GM18858 (cell line): Measurements from ENCODE around the gene GNG8.
A peak's percentile ranks its signal among the peaks of the same experiment; 100 is the strongest.

Experiments used
- ATAC-seq: cut with Tn5 transposase; IDR thresholded peaks from one replicate; pipeline ENCODE4 v1.9.1; 2021; ENCODE audit not compliant: unreplicated experiment

GNG8 gene

GRCh38 chr19:46603752-46604231 lies 32.2 kb downstream of the GNG8 start:
- ATAC-seq = no peak

GRCh38 chr19:46603195-46603637 lies 32.8 kb downstream of the GNG8 start:
- no peak for ATAC-seq

GRCh38 chr19:46602392-46603194 lies 33.4 kb downstream of the GNG8 start:
- ATAC-seq = no peak

- ATAC-seq = no peak
Observed at GRCh38 chr19:46601318-46602224, 34.4 kb downstream of the GNG8 start, which contains the start of gene CALM3. Gene CALM3 (plus strand): TSS chr19:46601330. CDS start chr19:46601435, 105 bp downstream.

- peak; percentile 57 for ATAC-seq
Observed at GRCh38 chr19:46600384-46601317, 35.4 kb downstream of the GNG8 start.

- ATAC-seq = no peak
Observed at GRCh38 chr19:46599716-46600373, 36.2 kb downstream of the GNG8 start.

- no peak for ATAC-seq
Observed at GRCh38 chr19:46598372-46598917, 37.6 kb downstream of the GNG8 start.

GRCh38 chr19:46596008-46596407 lies 40.0 kb downstream of the GNG8 start:
- ATAC-seq = no peak

- no peak for ATAC-seq
Observed at GRCh38 chr19:46591870-46592269, 44.1 kb downstream of the GNG8 start.

- no peak for ATAC-seq
Observed at GRCh38 chr19:46591254-46591653, 44.7 kb downstream of the GNG8 start.

- ATAC-seq = no peak
Observed at GRCh38 chr19:46587861-46588260, 48.1 kb downstream of the GNG8 start.

- ATAC-seq = no peak
Observed at GRCh38 chr19:46586294-46586693, 49.7 kb downstream of the GNG8 start.

GRCh38 chr19:46585539-46585938 lies 50.5 kb downstream of the GNG8 start:
- no peak for ATAC-seq
